ENCODE results near the gene CD38. TPM values are rescaled to one million over a fixed set of nuclear protein-coding genes. Genes with fewer than 3 reads are reported as not detected.
"Not testable (repeated sequence)": the region's sequence is repeated elsewhere in the genome, so short reads cannot be mapped to it uniquely, and the experiment has no call there.

Gene CD38
- total RNA-seq, result not detected in 2 replicates
- polyA plus RNA-seq (2012), result not detected

GRCh38 chr4:15778289-15779241, at the start of gene CD38:
TSS of gene CD38 (plus strand) at chr4:15778328. CDS start at chr4:15778415, 87 bp downstream.
- DNase-seq (ENCODE audit: low read depth), result peak; percentile 19

GRCh38 chr4:15729910-15730533, 48.1 kb upstream of the CD38 start:
- DNase-seq (ENCODE audit: low read depth), result peak; percentile 67

GRCh38 chr4:15733061-15733460, 45.1 kb upstream of the CD38 start:
- DNase-seq (ENCODE audit: low read depth), result not testable (repeated sequence)

GRCh38 chr4:15735536-15735935, 42.6 kb upstream of the CD38 start:
- no peak for DNase-seq (ENCODE audit: low read depth)

- DNase-seq (ENCODE audit: low read depth), result no peak
These were observed 41.5 kb upstream of the CD38 start for GRCh38 chr4:15736514-15737050.

GRCh38 chr4:15737255-15737654, 40.9 kb upstream of the CD38 start:
- DNase-seq (ENCODE audit: low read depth), result no peak

GRCh38 chr4:15738877-15739276, 39.3 kb upstream of the CD38 start:
- DNase-seq (ENCODE audit: low read depth), result no peak

GRCh38 chr4:15740764-15741404, 37.2 kb upstream of the CD38 start:
- no peak for DNase-seq (ENCODE audit: low read depth)

GRCh38 chr4:15742083-15742582, 36.0 kb upstream of the CD38 start:
- no peak for DNase-seq (ENCODE audit: low read depth)

GRCh38 chr4:15742637-15743036, 35.5 kb upstream of the CD38 start:
- DNase-seq (ENCODE audit: low read depth), result no peak

GRCh38 chr4:15744016-15744545, 34.0 kb upstream of the CD38 start:
- DNase-seq (ENCODE audit: low read depth), result no peak

GRCh38 chr4:15746110-15746509, 32.0 kb upstream of the CD38 start:
- DNase-seq (ENCODE audit: low read depth), result no peak

- no peak for DNase-seq (ENCODE audit: low read depth)
These were observed 29.1 kb upstream of the CD38 start for GRCh38 chr4:15749001-15749400.

GRCh38 chr4:15751153-15751552, 27.0 kb upstream of the CD38 start:
- no peak for DNase-seq (ENCODE audit: low read depth)

GRCh38 chr4:15753081-15753480, 25.0 kb upstream of the CD38 start:
- DNase-seq (ENCODE audit: low read depth), result no peak

- no peak for DNase-seq (ENCODE audit: low read depth)
These were observed 24.3 kb upstream of the CD38 start for GRCh38 chr4:15753786-15754185.

- DNase-seq (ENCODE audit: low read depth), result no peak
These were observed 23.8 kb upstream of the CD38 start for GRCh38 chr4:15754323-15754722.

- peak; percentile 20 for DNase-seq (ENCODE audit: low read depth)
These were observed 22.6 kb upstream of the CD38 start for GRCh38 chr4:15755321-15756155.

- DNase-seq (ENCODE audit: low read depth), result no peak
These were observed 21.7 kb upstream of the CD38 start for GRCh38 chr4:15756361-15756861.

- DNase-seq (ENCODE audit: low read depth), result no peak
These were observed 21.1 kb upstream of the CD38 start for GRCh38 chr4:15757054-15757453.

Data from myocyte (in vitro differentiated cells).